Measurements from ENCODE around the gene FZD2. TPM values are rescaled to one million over a fixed set of nuclear protein-coding genes. Genes with fewer than 3 reads are reported as not detected.
"Not testable (repeated sequence)": the region's sequence is repeated elsewhere in the genome, so short reads cannot be mapped to it uniquely, and the experiment has no call there.

FZD2 gene
- total RNA-seq, 1 donor from 2014 or later = 56.6 TPM

DNA sequence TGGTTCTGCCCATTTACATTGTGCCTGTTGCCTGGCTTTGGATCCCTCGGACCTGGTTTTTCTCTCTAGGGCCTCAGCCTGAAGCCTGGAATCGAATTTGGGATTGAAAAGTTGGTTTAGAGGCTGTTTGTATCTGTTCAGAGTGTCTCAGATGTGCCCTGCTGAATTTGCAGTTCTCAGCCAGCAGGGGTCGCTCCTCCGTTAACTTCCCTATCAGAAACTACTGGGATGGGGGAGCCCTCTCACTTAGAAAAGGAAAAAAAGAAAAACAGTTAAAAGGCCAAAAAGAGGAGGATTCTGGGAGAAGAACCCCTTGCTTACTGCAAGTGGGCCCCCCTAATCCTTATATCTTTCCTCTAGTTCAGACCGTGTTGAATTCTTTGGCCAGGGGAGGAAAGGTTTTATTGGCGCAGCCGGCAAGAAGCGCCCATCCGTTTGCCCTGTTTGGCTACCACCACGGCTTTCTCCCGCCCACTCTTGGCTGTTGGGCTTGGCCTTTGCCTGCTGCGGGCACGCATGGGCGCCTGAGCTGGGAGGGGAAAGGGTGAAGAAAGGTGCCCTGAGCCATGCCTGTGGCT, 8.7 kb downstream of the FZD2 start:
- peaks cover 17% of the 10 kb centered on the region for H3K4me1 ChIP-seq
- peaks cover 10% of the 10 kb centered on the region for H3K36me3 Mint-ChIP-seq
- H3K27me3 Mint-ChIP-seq (ENCODE audit: insufficient read depth, low read depth) = peaks cover 2% of the 10 kb centered on the region
- no peak overlapping the region for H3K4me2 ChIP-seq
- DNase-seq (ENCODE audit: low spot score) = no peak
- H3K36me3 ChIP-seq = no peaks in the 10 kb centered on the region
- H3K9ac ChIP-seq = no peak overlapping the region
- H4K20me1 ChIP-seq (ENCODE audit: low read depth) = peaks cover 20% of the 10 kb centered on the region
- no peaks in the 10 kb centered on the region for H3K9me3 ChIP-seq (ENCODE audit: low read depth)
- peaks cover 67% of the 10 kb centered on the region for H3F3A ChIP-seq (ENCODE audit: low read depth)
- H3K27me3 ChIP-seq = no peaks in the 10 kb centered on the region
- H2AFZ ChIP-seq (replicated peaks) = no peak overlapping the region
- H3K27ac Mint-ChIP-seq = no peak overlapping the region
- H3K27ac ChIP-seq = no peak overlapping the region
- TF ChIP-seq, protein P1, sequence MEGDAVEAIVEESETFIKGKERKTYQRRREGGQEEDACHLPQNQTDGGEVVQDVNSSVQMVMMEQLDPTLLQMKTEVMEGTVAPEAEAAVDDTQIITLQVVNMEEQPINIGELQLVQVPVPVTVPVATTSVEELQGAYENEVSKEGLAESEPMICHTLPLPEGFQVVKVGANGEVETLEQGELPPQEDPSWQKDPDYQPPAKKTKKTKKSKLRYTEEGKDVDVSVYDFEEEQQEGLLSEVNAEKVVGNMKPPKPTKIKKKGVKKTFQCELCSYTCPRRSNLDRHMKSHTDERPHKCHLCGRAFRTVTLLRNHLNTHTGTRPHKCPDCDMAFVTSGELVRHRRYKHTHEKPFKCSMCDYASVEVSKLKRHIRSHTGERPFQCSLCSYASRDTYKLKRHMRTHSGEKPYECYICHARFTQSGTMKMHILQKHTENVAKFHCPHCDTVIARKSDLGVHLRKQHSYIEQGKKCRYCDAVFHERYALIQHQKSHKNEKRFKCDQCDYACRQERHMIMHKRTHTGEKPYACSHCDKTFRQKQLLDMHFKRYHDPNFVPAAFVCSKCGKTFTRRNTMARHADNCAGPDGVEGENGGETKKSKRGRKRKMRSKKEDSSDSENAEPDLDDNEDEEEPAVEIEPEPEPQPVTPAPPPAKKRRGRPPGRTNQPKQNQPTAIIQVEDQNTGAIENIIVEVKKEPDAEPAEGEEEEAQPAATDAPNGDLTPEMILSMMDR (IDR thresholded peaks at IDR 0.05) = peak; percentile 53
- TF ChIP-seq EZH2phosphoT487 (IDR thresholded peaks at IDR 0.05) = no peak
- peaks cover 37% of the 10 kb centered on the region for H3K79me2 ChIP-seq (ENCODE audit: low read depth)
- H3K4me3 Mint-ChIP-seq = no peak overlapping the region
- peaks cover 14% of the 10 kb centered on the region for H3K9me3 Mint-ChIP-seq
- peaks cover 23% of the 10 kb centered on the region for H3K4me1 Mint-ChIP-seq
- H3K4me3 ChIP-seq = no peak overlapping the region

DNA sequence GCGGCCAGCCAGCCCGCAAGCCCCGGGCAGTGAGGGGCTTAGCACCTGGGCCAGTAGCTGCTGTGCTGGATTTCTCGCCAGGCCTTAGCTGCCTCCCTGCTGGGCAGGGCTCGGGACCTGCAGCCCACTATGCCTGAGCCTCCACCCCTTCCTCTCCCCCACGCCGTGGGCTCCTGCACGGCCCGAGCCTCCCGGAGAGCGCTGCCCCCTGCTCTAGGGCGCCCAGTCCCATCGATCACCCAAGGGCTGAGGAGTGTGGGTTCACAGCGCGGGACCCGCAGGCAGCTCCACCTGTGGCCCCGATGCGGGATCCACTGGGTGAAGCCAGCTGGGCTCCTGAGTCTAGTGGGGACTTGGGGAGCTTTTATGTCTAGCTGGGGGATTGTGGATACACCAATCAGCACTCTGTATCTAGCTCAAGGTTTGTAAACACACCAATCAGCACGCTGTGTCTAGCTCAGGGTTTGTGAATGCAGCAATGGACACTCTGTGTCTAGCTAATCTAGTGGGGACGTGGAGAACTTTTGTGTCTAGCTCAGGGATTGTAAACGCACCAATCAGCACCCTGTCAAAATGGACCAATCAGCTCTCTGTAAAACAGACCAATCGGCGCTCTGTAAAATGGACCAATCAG, 11.1 kb downstream of the FZD2 start:
- H3K79me2 ChIP-seq (ENCODE audit: low read depth) = peaks cover 12% of the 10 kb centered on the region
- H3K4me1 Mint-ChIP-seq; H4K20me1 ChIP-seq (ENCODE audit: low read depth); H3K4me3 ChIP-seq; H3K36me3 Mint-ChIP-seq; H3K27ac ChIP-seq; H3K9ac ChIP-seq; H3K4me1 ChIP-seq; H2AFZ ChIP-seq (replicated peaks); H3K27me3 Mint-ChIP-seq (ENCODE audit: insufficient read depth, low read depth); H3K27ac Mint-ChIP-seq; H3K9me3 ChIP-seq (ENCODE audit: low read depth); H3K36me3 ChIP-seq; H3K4me2 ChIP-seq; H3K27me3 ChIP-seq; DNase-seq (ENCODE audit: low spot score): not testable (repeated sequence)
- Mint-ChIP-seq H3K9me3 (peaks cover 13% of the 10 kb centered on the region), H3K4me3 (peak overlapping the region; percentile 70)
- peaks cover 45% of the 10 kb centered on the region for H3F3A ChIP-seq (ENCODE audit: low read depth)

- Histone ChIP-seq H3K4me2 (no peak overlapping the region), H3K9ac (no peak overlapping the region), H3K4me1 (no peaks in the 10 kb centered on the region), H2AFZ (replicated peaks) (no peak overlapping the region), H3K4me3 (no peak overlapping the region), H3K9me3 (ENCODE audit: low read depth) (no peaks in the 10 kb centered on the region), H3K27ac (peak overlapping the region; percentile 2), H3K79me2 (ENCODE audit: low read depth) (peaks cover 7% of the 10 kb centered on the region), H3K27me3 (no peaks in the 10 kb centered on the region), H4K20me1 (ENCODE audit: low read depth) (no peaks in the 10 kb centered on the region), H3K36me3 (no peaks in the 10 kb centered on the region), H3F3A (ENCODE audit: low read depth) (peaks cover 41% of the 10 kb centered on the region)
- TF ChIP-seq, protein P1 (IDR thresholded peaks at IDR 0.05) = no peak
- TF ChIP-seq EZH2 (IDR thresholded peaks at IDR 0.05) (no peak), EZH2phosphoT487 (IDR thresholded peaks at IDR 0.05) (no peak)
- peak; percentile 60 for DNase-seq (ENCODE audit: low spot score)
- peak overlapping the region; percentile 6 for H3K27ac Mint-ChIP-seq
- H3K27me3 Mint-ChIP-seq (ENCODE audit: insufficient read depth, low read depth) = peaks cover 2% of the 10 kb centered on the region
- peak overlapping the region; percentile 70 for H3K4me3 Mint-ChIP-seq
- peaks cover 4% of the 10 kb centered on the region for H3K36me3 Mint-ChIP-seq
- peaks cover 4% of the 10 kb centered on the region for H3K4me1 Mint-ChIP-seq
- H3K9me3 Mint-ChIP-seq = peaks cover 8% of the 10 kb centered on the region
These were observed 11.9 kb downstream of the FZD2 start for GRCh38 chr17:44568945-44569858.
